ENCODE data around the gene RERE.
"Not testable (repeated sequence)": the region's sequence is repeated elsewhere in the genome, so short reads cannot be mapped to it uniquely, and the experiment has no call there.

RERE gene

DNA sequence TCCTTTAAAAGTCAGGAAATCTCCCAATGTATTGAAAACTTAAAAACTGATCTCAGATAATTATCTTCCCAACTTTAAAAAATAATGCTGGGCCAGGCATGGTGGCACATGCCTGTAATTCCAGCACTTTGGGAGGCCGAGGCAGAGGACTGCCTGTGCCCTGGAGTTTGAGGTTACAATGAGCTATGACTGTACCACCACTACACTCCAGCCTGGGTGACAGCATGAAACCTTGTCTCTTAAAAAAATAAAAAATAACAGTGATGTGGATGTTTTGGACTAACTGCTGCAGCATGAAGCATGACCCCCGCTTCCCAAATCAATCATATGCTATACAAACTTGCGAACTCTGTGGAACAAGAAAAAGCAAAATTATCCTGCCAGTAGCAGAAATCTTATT, 186.3 kb downstream of the RERE start:
- DNase-seq: no peak

DNA sequence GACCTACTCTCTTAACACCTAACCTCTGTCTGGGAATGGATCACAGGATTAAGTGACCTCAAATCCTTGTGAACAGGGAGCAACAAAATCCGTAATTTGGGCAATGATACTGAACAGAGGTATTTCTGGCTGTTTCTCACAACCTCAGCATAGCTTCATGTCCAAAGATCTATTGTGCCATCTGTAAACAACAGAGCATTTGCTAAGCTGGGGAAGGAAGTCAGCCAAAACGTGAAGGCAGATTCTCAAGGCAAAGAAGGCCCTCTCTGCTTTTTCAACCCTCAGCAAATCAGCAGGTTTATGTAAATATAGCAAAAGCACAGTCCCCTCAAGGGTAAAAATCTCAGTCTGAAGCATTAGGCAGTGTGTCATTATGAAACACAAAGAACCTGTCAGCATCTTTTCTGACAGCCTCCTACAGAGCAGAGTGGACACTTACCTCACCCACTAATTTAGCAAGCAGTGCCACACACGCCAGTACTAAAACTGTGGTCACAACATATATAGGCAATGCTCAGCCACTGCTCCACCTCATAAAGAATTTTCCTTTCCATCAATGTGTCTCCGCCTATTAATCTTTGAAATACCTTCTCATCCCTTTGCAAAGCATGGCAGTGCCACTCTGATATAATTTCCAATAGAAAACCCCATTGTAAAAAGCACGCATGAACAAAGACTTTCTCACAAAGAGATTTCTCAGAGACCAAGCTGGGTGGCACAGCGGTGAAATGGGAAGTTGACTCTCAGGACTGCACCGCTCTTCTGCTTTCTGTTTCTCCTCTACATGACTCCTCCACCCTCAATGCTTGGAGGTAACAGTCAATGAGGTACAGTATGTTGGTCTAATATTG, 188.0 kb downstream of the RERE start:
- no peak for DNase-seq

DNA sequence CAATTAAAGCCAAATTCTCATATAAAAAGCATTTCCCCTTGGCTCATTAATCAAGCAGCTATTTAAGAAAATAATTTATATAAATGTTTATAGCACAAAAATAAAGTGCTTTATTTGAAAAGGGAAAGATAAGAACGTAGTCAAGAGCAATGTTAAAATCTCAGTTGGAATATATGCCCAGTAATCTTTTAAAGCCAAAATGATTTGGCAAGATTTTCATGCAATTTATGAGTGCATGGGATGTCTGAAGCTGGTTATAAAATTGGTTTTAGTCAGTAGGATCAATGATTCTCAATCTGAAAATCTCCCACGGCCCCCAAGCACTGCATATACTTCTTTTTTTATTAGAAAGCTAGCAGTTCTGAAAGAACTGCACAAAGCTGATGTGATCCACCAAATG, 188.8 kb downstream of the RERE start:
- DNase-seq: no peak

DNA sequence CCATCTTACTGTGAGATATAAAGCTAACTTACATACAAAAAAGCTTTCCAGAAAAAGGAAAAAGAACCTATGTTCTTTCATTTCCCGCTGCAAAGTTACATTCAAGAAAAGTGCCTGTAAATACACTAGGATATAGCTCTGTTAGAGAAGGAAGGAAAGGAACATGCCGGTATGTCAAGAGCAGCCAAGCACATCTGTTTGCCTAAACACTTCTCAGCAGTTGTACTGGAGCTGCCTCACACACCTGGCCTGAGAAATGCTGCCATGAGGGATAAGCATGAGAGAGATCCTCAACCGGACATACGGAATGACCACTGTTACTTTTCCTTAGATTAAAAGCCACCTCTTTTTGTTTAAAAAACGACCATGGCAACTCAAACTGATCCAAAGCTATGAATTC, 189.7 kb downstream of the RERE start:
- DNase-seq: no peak

DNA sequence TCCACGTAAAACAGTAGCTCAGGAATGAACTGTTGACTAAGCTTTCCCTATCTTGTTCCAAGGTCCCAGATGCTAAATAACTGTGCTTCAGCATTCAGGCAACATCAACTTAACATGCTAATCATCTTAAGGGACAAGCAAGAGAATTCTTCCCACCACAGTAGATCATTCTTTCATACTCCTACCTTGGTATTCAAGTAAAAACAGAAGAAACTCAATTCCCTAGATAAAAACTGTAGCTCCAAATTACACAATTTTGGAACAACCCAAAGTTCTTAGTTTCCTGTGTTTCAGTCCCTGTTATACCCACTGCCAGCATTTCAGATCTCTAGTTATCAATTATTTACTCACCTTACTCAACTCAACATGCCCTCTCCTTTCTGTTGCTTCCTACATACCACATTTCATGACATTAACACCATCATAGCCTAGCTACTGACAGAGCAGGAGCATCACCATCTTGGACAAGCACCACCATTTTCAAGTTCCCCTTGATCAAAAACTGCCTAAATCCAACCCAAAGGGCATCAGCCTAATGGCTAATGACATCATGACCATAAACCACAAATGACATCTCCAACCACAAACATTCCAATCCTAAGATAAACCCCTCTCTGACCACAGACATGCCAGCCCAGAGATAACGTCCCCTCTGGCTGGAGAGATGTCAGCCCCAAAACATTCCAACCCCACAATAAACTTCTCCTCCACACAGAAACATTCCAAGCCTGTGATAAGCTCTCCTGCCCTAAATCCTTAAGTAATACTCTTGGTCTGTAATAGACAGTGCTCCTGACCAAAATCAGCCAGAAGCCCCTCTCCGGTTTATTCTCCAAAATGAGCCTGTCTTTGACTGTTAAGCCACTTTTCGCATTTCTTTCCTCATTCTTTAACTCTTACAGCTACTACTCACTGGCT, 191.2 kb downstream of the RERE start:
- DNase-seq: no peak

DNA sequence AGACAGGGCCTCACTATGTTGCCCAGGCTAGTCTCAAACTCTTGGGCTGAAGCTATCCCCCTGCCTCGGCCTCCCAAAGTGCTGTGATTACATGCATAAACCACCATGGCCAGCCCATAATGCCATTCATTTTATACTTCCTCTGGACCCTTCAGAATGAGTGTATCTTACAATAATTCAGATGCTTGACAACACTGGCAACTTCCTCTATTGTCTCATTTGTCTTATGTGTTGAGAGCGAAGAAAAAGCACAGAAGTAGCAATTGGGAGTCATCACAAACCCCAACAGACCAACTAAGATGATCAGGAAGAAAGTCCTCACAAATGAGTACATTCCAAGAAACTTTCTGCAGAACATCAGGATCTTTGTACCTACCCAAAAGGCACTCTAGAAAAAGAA, 191.9 kb downstream of the RERE start:
- no peak for DNase-seq

DNA sequence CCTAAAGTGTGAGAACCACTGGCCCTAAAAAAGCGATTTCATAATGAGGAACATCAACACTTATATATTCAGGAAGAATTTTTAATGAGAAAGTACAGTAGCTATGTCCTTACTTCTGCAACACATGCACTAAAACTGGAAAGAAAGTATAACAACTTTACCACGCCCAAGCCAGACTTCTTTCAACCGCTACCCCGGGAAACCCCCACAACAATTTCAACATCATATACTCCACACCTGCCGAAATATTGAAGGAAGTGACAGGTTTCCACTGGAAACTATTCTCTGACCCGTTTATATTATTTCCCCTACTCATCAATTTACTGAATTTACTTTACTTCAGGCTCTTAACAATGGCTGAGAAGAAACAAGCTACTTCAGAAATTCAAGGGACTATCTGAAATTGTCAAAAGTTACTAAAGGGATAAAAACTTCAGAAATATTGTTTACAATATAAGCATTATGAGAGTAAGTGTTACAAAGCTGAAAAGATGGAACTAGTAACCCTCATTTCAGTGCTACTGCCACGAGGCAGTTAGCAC, 193.7 kb downstream of the RERE start:
- not testable (repeated sequence) for DNase-seq

DNA sequence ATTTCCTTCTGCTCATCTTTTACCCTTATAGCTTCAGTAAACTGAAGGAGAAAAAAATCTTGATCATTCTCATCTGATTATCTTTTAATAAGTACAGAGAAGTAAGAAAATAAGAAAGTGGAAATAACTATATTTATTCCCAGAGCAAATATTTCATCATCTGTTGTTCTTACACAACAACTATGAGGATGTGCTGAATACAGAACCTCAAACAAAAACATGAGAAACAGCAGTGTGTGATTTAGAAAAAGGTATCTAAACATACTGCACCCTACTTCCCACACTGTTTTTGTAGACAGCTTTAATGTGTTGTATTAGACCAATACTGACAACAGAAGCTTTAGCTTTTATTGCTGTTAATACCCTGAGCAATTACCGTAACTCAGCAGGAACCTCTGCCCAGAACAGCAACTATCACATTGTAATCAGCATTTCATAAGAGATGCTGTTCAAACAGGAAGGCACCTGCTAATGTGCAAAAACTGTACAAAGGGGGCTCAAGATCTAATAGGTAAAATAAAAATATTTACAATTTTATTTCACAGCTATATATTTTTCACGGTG, 195.6 kb downstream of the RERE start:
- not testable (repeated sequence) for DNase-seq

DNA sequence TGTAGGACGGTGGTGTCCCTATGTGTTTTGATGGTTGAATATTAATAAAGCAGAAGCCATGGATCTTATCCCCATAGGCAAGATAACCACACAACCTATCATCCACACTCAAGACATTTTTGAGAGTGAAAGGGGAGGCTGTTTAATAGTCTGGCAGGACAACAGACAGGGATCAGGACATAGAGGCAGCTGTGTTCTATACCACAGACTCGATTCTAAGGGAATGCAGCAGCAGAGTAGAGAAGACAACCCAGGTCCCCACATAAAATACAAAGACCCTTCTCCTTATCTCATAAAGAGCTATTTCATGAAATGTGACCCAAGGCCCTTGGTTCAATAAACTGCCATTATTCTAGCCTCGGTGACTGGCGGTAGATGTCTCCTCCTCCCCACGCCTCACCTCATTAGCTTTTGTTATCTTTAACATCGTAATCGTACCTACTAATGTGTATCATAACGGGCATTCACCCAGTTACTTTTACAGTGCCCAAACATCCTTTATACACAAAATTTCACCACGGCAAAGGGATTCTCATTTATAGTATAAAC, 196.3 kb downstream of the RERE start:
- DNase-seq: not testable (repeated sequence)

DNA sequence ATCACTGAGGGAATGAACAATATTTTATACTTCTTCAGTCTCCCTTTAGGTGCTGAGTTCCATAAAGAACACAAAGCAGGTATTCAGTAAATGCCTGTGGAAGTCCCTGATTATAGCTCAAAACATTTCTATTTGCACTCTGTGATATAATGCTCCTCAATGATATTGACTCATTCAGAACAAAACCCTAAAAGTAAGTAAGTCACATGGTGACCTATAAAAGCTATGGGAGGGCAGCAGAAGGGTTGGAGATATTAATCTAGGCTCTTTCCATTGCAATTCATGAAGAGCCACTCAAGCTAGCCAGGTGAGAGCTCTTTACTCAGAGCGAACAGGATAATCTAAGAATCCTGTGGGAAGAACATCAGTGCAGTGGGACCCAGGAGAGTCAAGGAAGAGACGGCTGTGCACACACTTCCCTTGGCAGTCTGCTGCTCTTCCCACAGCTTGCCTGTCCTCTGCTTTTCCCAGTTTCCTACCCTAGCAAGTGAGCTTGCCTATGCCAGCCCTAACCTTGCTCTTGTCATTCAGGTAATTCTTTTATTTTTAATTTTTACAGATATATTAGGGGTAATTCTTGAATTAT, 197.4 kb downstream of the RERE start:
- DNase-seq: not testable (repeated sequence)

DNA sequence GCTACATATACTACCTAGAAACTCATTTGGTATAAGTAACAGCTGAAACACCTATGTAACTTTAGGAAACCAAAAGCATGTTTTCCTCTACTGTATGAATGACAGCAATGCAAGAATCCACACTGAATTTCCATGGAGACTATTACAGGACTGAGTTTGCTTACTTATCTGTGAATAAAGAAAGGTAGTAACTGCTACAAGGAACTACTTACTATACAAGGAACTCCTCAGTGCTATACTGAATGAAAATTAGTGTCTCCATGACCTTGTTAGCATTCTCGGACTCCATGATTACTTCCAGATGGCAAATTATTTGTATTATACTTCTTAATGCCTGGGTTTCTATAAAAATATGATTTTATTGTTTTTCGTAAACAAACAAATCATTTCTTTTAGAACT, 198.0 kb downstream of the RERE start:
- not testable (repeated sequence) for DNase-seq

DNA sequence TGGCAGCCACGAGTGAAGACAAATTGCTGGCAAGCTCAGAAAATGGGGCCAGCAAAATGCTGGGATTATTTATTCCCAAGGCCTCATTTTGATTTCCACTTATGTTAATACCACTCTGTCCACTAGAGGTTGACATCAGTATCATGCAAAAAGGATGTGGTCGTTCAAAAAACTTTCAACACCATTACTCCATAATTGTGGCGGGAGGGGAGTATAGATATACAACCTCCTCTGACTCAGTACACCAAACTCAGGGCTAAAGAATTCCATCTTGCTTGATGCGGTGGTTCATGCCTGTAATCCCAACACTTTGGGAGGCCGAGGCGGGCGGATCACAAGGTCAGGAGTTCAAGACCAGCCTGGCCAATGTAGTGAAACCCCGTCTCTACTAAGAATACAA, 200.6 kb downstream of the RERE start:
- not testable (repeated sequence) for DNase-seq

DNA sequence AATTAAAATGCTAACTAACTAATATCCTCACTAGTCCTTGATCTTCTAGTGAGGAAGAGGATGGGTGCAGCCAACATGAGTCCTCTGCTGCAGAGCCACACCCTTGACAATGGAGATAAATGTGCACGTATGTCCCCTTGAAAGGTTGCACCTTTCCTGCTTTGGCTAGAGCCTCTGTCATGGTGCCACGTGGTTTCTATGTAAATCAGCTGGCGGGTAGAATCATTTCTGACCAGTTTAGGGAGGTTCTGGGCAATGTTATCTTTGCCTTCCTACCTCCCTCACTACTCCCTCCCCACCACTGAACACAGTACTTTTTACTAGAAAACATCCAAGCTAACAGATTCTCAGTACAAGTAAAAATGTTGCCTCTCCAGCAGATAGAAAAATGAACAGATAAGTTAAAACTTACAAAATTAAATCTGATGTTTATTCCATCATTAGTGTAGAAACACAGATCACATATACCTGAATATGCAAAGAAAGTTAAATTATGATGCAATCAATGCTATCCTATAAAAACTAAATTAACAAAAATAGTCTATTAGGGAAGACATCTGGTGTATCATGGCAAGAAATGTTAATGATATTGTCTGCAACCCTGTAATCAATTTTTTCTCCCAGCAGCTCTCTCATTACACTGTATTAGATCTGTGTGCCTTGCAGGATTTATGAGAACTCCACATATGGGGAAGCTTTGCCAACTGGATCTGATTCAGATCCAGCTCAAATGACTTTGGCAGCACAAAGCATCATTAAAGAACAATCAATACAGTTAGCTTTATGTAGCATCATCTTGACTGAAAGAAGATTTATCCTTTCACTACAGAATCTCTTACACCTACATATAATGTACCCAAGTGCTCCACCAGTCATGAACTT, 205.6 kb downstream of the RERE start:
- not testable (repeated sequence) for DNase-seq

DNA sequence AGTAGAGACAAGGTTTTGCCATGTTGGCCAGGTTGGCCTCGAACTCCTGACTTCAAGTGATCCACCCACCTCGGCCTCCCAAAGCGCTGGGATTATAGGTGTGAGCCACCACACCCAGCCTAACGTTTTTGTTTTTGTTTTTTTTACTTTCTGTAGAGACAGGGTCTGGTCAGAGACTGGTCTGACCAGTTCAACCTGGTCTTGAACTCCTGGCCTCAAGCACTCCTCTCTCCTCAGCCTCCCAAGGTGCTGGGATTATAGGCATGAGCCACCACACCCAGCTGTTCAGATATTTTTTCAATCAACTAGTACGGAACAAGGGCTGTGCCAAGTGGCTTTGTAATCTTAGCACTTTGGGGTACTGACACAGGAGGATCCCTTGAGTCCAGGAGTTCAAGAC, 209.5 kb downstream of the RERE start:
- no peak for DNase-seq

DNA sequence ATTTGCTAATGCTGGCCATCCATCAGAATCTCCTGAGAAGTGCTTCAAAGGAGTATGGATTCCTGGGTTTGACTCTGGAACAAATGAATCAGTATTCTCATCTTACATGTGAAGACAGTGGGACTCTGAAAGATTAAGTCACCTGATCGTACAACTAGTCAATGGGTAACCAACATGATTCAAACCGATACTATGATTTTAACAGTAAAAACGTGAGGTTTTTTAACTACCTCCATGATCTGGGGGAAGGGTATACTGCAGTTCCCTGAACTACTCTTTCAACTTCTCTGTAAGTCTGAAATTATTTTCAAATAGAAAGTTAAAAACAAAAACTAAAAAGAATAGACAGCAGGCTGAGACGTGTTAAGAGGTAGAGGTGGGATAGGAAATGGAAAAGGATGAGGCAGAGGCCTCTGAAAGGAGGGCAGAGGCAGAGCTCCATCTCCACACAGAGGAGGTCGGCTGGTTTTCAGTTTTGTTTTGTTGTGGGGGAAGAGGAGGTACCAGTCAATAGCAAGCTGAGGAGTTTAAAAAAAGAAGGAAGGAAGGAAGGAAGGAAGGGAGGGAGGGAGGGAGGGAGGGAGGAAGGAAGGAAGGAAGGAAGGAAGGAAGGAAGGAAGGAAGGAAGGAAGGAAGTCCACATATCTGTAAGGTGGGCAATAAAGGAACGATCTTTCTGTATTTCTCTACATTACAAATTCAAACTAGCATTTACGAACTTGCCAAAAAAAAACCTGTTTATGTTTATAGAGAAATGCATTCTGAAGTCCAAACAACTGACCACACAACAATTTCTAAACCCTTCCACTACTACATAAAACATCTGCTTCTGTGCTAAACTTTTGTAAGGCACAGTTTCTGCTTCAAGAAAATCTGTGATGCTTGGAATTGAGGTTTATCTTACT, 213.1 kb downstream of the RERE start:
- DNase-seq: no peak

DNA sequence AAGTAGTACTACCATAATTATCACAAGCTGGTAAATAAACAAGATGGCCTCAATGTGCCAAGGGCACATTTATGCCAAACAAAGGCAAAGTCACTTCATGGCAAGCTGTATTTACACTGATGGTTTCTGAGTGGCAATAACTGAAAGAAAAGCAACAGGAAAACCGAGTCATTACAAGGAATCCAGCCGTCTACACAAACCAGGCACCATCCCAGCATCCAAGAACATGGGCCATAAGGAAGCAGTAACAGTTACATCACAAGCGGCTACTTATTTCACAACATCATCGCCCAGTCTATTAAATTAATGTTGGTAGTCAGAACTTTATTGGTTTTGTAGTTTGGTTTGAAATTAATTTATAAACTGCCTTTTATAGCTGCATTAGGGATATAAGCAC, 214.2 kb downstream of the RERE start:
- DNase-seq: no peak

DNA sequence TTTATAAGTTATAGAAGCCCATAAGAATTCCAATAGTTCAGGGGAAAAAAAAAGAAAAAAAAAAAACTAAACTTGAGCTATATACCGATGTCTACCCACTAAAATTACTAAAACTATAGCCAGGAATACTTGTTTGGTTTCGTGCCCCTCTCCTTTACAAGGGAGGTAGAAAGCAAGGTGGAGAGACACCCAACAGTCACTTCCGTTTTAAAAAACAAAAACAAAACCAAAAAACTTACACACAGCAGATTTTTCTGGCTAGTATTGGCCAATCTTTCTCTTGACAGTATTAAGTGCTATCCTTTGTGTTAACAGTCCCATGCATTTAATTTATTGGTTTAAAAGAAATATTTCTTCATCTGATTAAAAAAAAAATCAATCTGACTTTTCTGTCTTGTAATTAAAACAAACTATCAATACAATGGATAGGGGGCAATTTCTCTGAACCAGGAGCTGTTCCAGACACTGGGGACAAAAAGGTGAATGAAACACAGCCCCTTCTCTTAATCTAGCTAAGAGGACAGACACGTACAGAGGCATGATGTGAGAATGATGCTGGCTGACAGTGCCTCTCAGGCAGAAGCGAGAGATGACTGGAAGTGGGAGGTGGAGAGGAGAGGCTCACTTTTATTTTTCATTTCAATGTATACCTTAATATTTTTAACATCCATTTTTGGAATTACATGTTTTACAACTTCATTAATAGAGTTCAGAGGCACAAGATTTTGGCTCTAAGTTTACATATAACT, 214.8 kb downstream of the RERE start:
- no peak for DNase-seq

DNA sequence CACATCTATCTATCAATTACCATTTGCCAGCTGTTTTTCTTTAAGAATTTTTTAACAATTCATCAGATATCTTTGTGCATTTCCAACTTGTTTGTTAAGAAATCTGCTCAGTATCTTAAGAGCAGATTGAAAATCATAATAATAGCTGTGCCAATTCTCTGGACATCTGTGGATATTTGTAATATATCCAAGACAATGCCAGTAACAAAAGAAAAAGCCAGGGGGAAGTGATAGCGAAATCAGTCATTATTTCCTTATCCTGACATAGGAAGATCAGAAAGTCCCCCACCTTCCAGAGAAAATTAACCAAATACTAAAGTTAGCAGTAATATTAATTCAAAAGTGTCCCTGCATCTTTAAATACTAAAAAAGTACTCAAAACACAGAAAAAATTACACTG, 217.1 kb downstream of the RERE start:
- no peak for DNase-seq

DNA sequence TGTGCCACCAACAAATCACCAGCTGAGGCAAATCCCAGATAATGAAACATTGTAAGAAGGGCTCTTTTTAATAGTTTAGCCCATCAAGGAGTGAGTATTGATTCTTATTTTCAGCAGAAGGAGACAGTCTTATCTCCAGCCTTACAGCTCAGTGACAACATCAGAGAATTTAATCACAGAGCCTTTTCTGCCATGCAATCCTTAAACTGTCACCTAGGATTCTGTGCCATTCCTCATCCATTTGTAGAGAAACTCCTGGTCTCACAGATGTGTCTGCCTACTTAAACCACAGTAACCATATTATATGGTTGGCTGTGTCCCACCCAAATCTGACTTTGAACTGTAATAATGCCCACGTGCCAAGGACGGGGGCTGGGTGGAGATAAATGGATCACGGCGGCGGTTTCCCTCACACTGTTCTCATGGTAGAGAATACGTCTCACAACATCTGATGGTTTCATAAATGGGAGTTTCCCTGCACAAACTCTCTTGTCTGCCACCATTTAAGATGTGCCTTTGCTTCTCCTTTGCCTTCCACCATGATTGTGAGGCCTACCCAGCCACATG, 217.7 kb downstream of the RERE start:
- no peak for DNase-seq
